Left lung (tissue), 10 donors: ENCODE data around the gene TPM3. TPM values are rescaled to one million over a fixed set of nuclear protein-coding genes. Genes with fewer than 3 reads are reported as not detected.

Experiments
- ATAC-seq: fragments of 200-7000 bp; cut with Tn5 transposase; one replicate; pipeline ENCODE4 v1.9.1; 2020; ENCODE audit warnings: moderate library complexity
- DNase-seq, 4 donors: peaks; one replicate each; pipeline ENCODE4 v3.0.0-alpha.2; 2013 to 2020
- H3K27ac ChIP-seq, 2 donors: fragments of 200-600 bp; sonication (generic) in 1 of 2; one replicate each; pipeline versions ENCODE4 v1.5.0 to v1.8.0; 2020 to 2021
- H3K27me3 ChIP-seq, 2 donors: fragments of 200-600 bp; sonication (generic) in 1 of 2; one replicate each; pipeline versions ENCODE4 v1.5.0 to v1.8.0; 2020 to 2021
- H3K36me3 ChIP-seq, 2 donors: fragments of 200-600 bp; sonication (generic) in 1 of 2; one replicate each; pipeline versions ENCODE4 v1.5.0 to v1.8.0; 2020 to 2021
- H3K4me1 ChIP-seq, 2 donors: fragments of 200-600 bp; one replicate each; pipeline ENCODE4 v1.8.0; 2021
- H3K4me3 ChIP-seq, 2 donors: fragments of 200-600 bp; sonication (generic) in 1 of 2; one replicate each; pipeline versions ENCODE4 v1.5.0 to v1.8.0; 2020 to 2021; ENCODE audit warnings: mild to moderate bottlenecking in 1 of 2
- H3K9me3 ChIP-seq, 2 donors: fragments of 200-600 bp; sonication (generic) in 1 of 2; one replicate each; pipeline versions ENCODE4 v1.5.0 to v1.8.0; 2020 to 2021
- intact Hi-C, 2 donors: fragments of 100-400 bp; cut with DNase I; formaldehyde crosslinking; loops; one replicate each; pipeline versions ENCODE4 v1.11.2 to v1.14.2; 2022
- polyA plus RNA-seq, 6 donors: library from polyadenylated mRNA; unstranded; fragments of 120-200 nt; gene quantifications; one replicate each; pipeline ENCODE4 v1.2.1, GENCODE V29; 2013; ENCODE audit not compliant: insufficient read length in 6 of 6
- total RNA-seq, 2 donors: library from RNA; stranded (reverse); fragmentation: NEBNext Ultra II Directional; extraction: Animal tissue kit (Norgen Biotek cat#: 25700); gene quantifications; one replicate each; pipeline ENCODE4 v1.2.1, GENCODE V29; 2021
- TF ChIP-seq, protein P1 (sequence below), 2 donors: fragments of 200-600 bp; sonication (generic) in 1 of 2; IDR thresholded peaks; one replicate each; pipeline versions ENCODE4 v1.5.0 to v1.8.0; 2021; ENCODE audit warnings: antibody characterized with exemption in 2 of 2
- donor health status: DM: no; HTN: yes; CAD: no.
- donor health status: DM: no; HTN: no; CAD: no.

The TPM3 gene
- total and polyA plus RNA-seq, 8 donors = 220 to 406 (median 257) TPM

DNA sequence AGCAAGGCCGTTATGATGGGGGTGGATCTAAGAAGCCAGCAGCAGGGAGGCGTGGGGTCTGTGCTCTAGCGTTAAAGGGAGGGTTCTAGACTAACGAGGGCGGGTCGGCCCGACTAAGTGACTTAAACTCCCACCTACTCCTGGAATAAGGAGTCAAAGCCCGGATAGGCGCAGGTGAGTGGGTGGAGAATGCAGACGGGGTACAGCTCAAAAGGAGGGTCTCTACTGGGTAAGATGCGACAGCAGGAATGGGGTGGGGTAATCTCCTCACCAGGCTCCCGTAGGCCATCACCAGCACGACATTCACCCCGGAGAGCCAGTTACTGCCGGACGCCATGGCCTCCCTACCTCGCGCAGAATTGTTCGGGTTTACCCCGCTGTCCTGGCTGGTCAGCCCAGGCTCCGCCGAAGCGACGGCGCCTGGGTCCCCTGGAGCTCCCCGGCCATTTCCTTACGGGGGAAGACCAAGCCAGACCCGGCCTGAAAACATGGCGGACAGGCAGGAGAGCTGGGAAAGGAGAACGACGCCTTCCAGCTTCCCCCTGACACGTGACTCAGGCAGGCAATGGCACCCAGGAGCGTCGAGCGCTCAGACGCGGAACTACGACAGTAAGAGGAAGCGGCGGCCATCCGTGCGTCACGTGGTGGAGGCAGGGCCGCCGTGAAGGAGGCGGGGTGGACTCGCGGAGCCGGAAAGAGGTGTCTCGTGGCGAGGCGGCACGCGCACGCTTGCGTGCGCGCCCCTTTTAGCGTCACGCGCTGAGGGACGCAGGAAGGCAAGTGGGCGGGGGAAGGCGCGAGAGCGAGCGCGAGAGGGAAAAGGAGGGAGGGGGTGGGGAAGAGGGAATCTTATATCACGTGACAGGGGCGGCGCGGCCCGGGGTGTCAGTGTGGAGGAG is 28.4 kb upstream of the TPM3 start, which contains the start of gene UBAP2L:
Gene UBAP2L (plus strand): TSS at position 885 of the 899 bp plus-strand sequence. CDS start 4,169 bp downstream, outside the sequence.
- TF ChIP-seq, protein P1, sequence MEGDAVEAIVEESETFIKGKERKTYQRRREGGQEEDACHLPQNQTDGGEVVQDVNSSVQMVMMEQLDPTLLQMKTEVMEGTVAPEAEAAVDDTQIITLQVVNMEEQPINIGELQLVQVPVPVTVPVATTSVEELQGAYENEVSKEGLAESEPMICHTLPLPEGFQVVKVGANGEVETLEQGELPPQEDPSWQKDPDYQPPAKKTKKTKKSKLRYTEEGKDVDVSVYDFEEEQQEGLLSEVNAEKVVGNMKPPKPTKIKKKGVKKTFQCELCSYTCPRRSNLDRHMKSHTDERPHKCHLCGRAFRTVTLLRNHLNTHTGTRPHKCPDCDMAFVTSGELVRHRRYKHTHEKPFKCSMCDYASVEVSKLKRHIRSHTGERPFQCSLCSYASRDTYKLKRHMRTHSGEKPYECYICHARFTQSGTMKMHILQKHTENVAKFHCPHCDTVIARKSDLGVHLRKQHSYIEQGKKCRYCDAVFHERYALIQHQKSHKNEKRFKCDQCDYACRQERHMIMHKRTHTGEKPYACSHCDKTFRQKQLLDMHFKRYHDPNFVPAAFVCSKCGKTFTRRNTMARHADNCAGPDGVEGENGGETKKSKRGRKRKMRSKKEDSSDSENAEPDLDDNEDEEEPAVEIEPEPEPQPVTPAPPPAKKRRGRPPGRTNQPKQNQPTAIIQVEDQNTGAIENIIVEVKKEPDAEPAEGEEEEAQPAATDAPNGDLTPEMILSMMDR (IDR thresholded peaks at IDR 0.05) = peak in 1 of 2 donors; percentile 17
- Histone ChIP-seq H3K9me3 (no peaks in the 10 kb centered on the region), H3K4me1 (peaks cover 32 to 64% of the 10 kb centered on the region in 2 donors), H3K27me3 (no peaks in the 10 kb centered on the region), H3K36me3 (peaks cover 0 to 39% of the 10 kb centered on the region in 2 donors), H3K27ac (peak within 1 kb of the TSS; percentile 99), H3K4me3 (peak within 1 kb of the TSS; percentile 74 to 85)
- peak; percentile 98 to 100 (median 100) for DNase-seq
- intact Hi-C loops = no loop called here
- peak; percentile 93 for ATAC-seq

DNA sequence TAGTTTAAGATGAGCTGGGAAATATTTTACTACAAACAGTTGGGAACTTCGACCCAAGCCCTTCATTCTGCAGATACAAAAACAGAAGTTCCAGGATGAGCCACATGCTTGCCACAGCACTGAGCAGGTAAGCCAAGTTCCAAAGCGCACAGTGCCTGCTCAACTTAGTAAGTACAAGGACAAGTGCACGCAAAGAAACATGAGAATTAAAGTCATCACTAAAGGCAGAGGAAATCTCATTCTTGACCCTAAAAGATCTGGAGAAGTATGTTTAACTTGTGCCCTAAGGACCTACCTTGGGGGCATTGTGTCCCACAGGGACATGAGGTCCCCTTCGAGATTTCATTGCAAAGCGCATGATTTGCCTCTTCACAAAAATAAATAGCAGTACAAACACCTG is 27.6 kb upstream of the TPM3 start:
- TF ChIP-seq, protein P1 (IDR thresholded peaks at IDR 0.05) = no peak
- Histone ChIP-seq H3K4me1 (peaks cover 32 to 58% of the 10 kb centered on the region in 2 donors), H3K36me3 (peaks cover 0 to 38% of the 10 kb centered on the region in 2 donors), H3K4me3 (peak overlapping the region; percentile 53 to 85), H3K27me3 (no peaks in the 10 kb centered on the region), H3K27ac (peak overlapping the region; percentile 99), H3K9me3 (no peaks in the 10 kb centered on the region)
- intact Hi-C loops = no loop called here
- DNase-seq = peak in 1 of 4 donors; percentile 10
- ATAC-seq = no peak

DNA sequence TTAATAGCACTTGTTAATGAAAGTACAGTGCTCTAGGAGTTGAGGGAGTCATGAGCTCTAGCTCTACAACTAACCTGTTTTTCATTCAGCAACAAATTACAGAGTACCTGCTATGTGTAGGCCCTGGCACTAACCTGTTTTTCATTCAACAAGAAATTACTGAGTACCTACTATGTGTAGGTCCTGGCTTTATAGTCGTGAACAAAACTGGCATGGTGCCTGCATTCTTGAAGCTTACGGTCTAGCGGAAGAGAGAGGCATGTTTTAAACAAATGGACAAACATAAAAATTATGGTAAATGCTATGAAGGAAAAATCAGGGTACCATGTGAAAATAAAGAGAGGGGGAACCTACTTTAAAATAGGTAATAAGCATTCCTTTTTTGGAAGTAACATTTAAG is 26.6 kb upstream of the TPM3 start:
- DNase-seq (no peak), ATAC-seq (no peak)
- H3K4me1 ChIP-seq = peaks cover 26 to 48% of the 10 kb centered on the region in 2 donors
- H3K27me3 ChIP-seq = no peaks in the 10 kb centered on the region
- intact Hi-C loops = no loop called here
- peaks cover 0 to 48% of the 10 kb centered on the region in 2 donors for H3K36me3 ChIP-seq
- H3K4me3 ChIP-seq = peak overlapping the region; percentile 53 to 85
- H3K9me3 ChIP-seq = no peaks in the 10 kb centered on the region
- TF ChIP-seq, protein P1 (IDR thresholded peaks at IDR 0.05) = no peak
- H3K27ac ChIP-seq = no peak overlapping the region

DNA sequence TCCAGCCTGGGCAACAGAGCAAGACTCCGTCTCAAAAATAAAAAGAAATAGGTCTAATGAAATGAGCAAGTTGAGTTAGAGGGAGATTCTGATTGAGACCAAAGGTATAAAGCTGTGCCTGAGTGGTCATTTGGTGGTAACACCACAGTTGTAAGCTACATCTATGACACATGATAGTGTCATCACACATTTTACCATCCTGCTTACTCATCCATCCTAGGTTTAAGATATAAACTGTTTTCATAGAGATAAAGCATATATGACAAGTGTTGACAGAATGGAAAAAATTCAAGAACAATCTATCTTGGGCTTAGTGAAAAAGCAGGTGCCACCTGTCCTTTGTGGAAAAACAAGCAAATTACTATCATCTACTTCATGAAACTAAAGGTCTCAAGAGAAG is 21.4 kb upstream of the TPM3 start:
- no peak for DNase-seq
- peaks cover 3 to 93% of the 10 kb centered on the region in 2 donors for H3K36me3 ChIP-seq
- no peak overlapping the region for H3K4me3 ChIP-seq
- TF ChIP-seq, protein P1 (IDR thresholded peaks at IDR 0.05) = no peak
- no peak for ATAC-seq
- intact Hi-C loops = no loop called here
- H3K9me3 ChIP-seq = no peaks in the 10 kb centered on the region
- no peak overlapping the region for H3K27ac ChIP-seq
- H3K27me3 ChIP-seq = no peaks in the 10 kb centered on the region
- H3K4me1 ChIP-seq = peaks cover 1 to 12% of the 10 kb centered on the region in 2 donors

DNA sequence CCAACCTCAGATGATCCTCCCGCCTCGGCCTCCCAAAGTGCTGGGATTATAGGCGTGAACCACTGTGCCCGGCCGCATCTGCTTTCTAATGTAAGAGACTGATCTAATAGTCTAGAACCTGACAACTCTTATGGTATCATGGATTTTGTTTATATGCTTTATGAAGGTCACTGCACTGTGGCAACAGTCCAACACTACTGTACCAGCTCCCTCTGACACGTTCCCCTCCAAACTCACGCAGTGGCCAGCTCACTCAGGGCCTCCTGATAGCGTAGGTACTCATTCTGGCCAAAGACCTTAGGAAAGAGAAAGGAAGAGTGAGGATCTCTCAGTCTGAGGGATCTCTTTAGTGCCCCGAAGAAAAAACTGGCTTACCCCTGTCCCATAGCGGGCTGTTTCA is 20.2 kb upstream of the TPM3 start:
- DNase-seq = no peak
- Histone ChIP-seq H3K27ac (no peak overlapping the region), H3K36me3 (peaks cover 3 to 93% of the 10 kb centered on the region in 2 donors), H3K4me1 (peaks cover 0 to 2% of the 10 kb centered on the region in 2 donors), H3K4me3 (no peak overlapping the region), H3K27me3 (no peaks in the 10 kb centered on the region), H3K9me3 (no peaks in the 10 kb centered on the region)
- TF ChIP-seq, protein P1 (IDR thresholded peaks at IDR 0.05) = no peak
- intact Hi-C loops = no loop called here
- no peak for ATAC-seq
